ENCODE measurements around the gene DNAL1. TPM values are rescaled to one million over a fixed set of nuclear protein-coding genes. Genes with fewer than 3 reads are reported as not detected.

The DNAL1 gene
- total RNA-seq, 1 experiment from 2014 or later, result 15.2 TPM

DNA sequence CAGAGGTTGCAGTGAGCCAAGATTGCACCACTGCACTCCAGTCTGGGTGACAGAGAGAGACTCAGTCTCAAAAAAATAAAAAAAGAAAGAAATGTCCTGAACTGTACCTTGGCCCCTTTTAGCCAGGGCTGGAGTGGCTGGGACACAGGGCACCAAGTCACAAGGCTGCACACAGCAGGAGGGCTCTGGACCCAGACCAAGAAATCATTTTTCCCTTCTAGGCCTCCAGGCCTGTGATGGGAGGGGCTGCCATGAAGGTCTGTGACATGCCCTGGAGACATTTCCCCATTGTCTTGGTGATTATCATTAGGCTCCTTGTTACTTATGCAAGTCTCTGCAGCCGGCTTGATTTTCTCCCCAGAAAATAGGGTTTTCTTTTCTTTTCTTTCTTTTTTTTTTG lies 37.5 kb upstream of the DNAL1 start:
- Mint-ChIP-seq H3K27ac (ENCODE audit: unreplicated experiment) (no peak overlapping the region), H3K4me1 (ENCODE audit: low read depth, unreplicated experiment) (peaks cover 6% of the 10 kb centered on the region), H3K4me3 (ENCODE audit: low read depth, unreplicated experiment) (no peak overlapping the region), H3K27me3 (ENCODE audit: unreplicated experiment) (no peaks in the 10 kb centered on the region), H3K36me3 (ENCODE audit: insufficient read depth, unreplicated experiment) (peaks cover 4% of the 10 kb centered on the region), H3K9me3 (ENCODE audit: low read depth, unreplicated experiment) (no peaks in the 10 kb centered on the region)
- BruUV-seq (replicated peaks), result no TSS peak
- TF ChIP-seq, protein P1, sequence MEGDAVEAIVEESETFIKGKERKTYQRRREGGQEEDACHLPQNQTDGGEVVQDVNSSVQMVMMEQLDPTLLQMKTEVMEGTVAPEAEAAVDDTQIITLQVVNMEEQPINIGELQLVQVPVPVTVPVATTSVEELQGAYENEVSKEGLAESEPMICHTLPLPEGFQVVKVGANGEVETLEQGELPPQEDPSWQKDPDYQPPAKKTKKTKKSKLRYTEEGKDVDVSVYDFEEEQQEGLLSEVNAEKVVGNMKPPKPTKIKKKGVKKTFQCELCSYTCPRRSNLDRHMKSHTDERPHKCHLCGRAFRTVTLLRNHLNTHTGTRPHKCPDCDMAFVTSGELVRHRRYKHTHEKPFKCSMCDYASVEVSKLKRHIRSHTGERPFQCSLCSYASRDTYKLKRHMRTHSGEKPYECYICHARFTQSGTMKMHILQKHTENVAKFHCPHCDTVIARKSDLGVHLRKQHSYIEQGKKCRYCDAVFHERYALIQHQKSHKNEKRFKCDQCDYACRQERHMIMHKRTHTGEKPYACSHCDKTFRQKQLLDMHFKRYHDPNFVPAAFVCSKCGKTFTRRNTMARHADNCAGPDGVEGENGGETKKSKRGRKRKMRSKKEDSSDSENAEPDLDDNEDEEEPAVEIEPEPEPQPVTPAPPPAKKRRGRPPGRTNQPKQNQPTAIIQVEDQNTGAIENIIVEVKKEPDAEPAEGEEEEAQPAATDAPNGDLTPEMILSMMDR (IDR thresholded peaks at IDR 0.05; ENCODE audit: unreplicated experiment), result no peak
- no peak for DNase-seq
- intact Hi-C loops (cut with micrococcal nuclease; ENCODE audit: unreplicated experiment), result no loop called here
- CTCF ChIA-PET, result interaction anchor here (0.6 kb wide), 1 partner anchor 15 kb away, joined by 3 read pairs; no protein-coding TSS in a partner anchor

DNA sequence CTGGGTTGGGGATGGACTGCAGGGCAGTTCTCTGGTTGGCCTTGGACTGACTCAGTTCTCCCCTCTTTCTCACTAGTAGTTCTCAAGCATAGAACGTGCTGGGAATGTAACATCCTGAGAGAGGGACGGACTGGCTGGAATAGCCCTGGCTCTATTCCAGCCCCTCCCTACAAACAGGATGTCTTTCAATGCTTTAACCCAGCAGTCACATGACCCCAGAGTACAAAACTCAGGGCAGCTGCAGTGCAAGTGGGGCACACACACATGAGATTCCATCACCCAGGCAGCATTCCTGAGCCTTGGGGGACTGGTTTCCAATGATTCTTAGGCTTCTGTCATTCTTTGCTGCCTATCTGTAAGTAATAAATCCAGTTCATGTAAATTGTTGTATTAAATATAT lies 34.1 kb upstream of the DNAL1 start:
- H3K4me3 Mint-ChIP-seq (ENCODE audit: low read depth, unreplicated experiment), result no peak overlapping the region
- DNase-seq, result no peak
- CTCF ChIA-PET, result interaction anchor here (0.7 kb wide), 1 partner anchor 103 kb away, joined by 3 read pairs; no protein-coding TSS in a partner anchor
- TF ChIP-seq, protein P1 (IDR thresholded peaks at IDR 0.05; ENCODE audit: unreplicated experiment), result no peak
- peaks cover 18% of the 10 kb centered on the region for H3K36me3 Mint-ChIP-seq (ENCODE audit: insufficient read depth, unreplicated experiment)
- intact Hi-C loops (cut with micrococcal nuclease; ENCODE audit: unreplicated experiment), result no loop called here
- no peaks in the 10 kb centered on the region for H3K9me3 Mint-ChIP-seq (ENCODE audit: low read depth, unreplicated experiment)
- H3K27ac Mint-ChIP-seq (ENCODE audit: unreplicated experiment), result no peak overlapping the region
- BruUV-seq (replicated peaks), result no TSS peak
- no peaks in the 10 kb centered on the region for H3K27me3 Mint-ChIP-seq (ENCODE audit: unreplicated experiment)
- H3K4me1 Mint-ChIP-seq (ENCODE audit: low read depth, unreplicated experiment), result no peaks in the 10 kb centered on the region

DNA sequence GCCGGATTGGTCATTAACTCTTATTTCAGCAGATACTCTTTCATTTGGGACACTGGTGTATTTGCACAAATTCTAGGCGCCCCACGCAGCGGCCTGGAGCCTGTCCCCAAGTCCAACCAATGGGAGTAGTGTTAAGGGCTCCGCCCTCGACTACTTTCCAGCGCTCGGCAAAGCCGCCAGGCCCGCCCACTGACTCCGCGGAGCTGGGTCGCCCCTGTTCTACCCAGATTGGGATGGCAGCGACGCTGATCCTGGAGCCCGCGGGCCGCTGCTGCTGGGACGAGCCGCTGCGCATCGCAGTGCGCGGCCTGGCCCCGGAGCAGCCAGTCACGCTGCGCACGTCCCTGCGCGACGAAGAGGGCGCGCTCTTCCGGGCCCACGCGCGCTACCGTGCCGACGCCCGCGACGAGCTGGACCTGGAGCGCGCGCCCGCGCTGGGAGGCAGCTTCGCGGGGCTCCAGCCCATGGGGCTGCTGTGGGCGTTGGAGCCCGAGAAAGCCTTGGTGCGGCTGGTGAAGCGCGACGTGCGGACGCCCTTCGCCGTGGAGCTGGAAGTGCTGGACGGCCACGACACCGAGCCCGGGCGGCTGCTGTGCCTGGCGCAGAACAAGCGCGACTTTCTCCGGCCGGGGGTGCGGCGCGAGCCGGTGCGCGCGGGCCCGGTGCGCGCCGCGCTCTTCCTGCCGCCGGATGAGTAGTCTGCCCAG lies 32.3 kb upstream of the DNAL1 start, which contains the start of gene ACOT6:
TSS of gene ACOT6 (plus strand) at position 179 of the 707 bp plus-strand sequence. CDS start at position 234, 55 bp downstream.
- peak within 1 kb of the TSS; percentile 70 for H3K4me3 Mint-ChIP-seq (ENCODE audit: low read depth, unreplicated experiment)
- H3K27me3 Mint-ChIP-seq (ENCODE audit: unreplicated experiment), result no peaks in the 10 kb centered on the region
- CTCF ChIA-PET, result interaction anchor here (0.9 to 1.1 kb wide), 3 partner anchors 10 to 104 kb away, joined by 3 to 4 read pairs (median 3); no protein-coding TSS in a partner anchor
- TF ChIP-seq, protein P1 (IDR thresholded peaks at IDR 0.05; ENCODE audit: unreplicated experiment), result no peak
- no peak within 1 kb of the TSS for H3K27ac Mint-ChIP-seq (ENCODE audit: unreplicated experiment)
- intact Hi-C loops (cut with micrococcal nuclease; ENCODE audit: unreplicated experiment), result no loop called here
- peak; percentile 77 for DNase-seq
- peaks cover 18% of the 10 kb centered on the region for H3K36me3 Mint-ChIP-seq (ENCODE audit: insufficient read depth, unreplicated experiment)
- no peaks in the 10 kb centered on the region for H3K4me1 Mint-ChIP-seq (ENCODE audit: low read depth, unreplicated experiment)
- BruUV-seq (replicated peaks), result no TSS peak
- no peaks in the 10 kb centered on the region for H3K9me3 Mint-ChIP-seq (ENCODE audit: low read depth, unreplicated experiment)

DNA sequence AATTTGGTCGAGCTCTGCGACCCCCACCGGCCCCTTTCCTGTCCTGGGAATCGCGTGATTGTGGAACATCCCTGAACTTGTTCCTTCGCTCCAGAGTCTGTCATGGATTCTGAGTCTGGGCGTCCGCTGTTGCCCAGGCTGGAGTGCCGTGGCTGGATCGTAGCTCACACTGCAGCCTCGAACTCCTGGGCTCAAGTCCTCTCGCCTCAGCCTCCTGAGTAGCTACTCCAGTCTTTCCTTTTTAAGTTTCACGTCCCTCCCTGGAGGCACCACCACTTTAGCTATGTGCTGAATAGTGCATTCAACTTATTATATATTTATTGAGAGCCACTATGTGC lies 31.8 kb upstream of the DNAL1 start:
- DNase-seq, result no peak
- Mint-ChIP-seq H3K27ac (ENCODE audit: unreplicated experiment) (no peak overlapping the region), H3K4me3 (ENCODE audit: low read depth, unreplicated experiment) (peak overlapping the region; percentile 70)

More for the DNA sequence above, 31.8 kb upstream of the DNAL1 start:
- H3K27me3 Mint-ChIP-seq (ENCODE audit: unreplicated experiment), result no peaks in the 10 kb centered on the region
- peaks cover 18% of the 10 kb centered on the region for H3K36me3 Mint-ChIP-seq (ENCODE audit: insufficient read depth, unreplicated experiment)
- intact Hi-C loops (cut with micrococcal nuclease; ENCODE audit: unreplicated experiment), result no loop called here
- H3K4me1 Mint-ChIP-seq (ENCODE audit: low read depth, unreplicated experiment), result no peaks in the 10 kb centered on the region
- no TSS peak for BruUV-seq (replicated peaks)
- CTCF ChIA-PET, result interaction anchor here (0.9 to 1.1 kb wide), 2 partner anchors 11 to 20 kb away, joined by 3 to 4 read pairs; no protein-coding TSS in a partner anchor
- H3K9me3 Mint-ChIP-seq (ENCODE audit: low read depth, unreplicated experiment), result no peaks in the 10 kb centered on the region
- TF ChIP-seq, protein P1 (IDR thresholded peaks at IDR 0.05; ENCODE audit: unreplicated experiment), result no peak

All from Calu3 (cell line).